HG02840 (cell line): Measurements from ENCODE around the gene ARHGAP28.

Experiments used
- ATAC-seq: cut with Tn5 transposase; IDR thresholded peaks from one replicate; pipeline ENCODE4 v1.9.1; 2021; ENCODE audit warnings: mild to moderate bottlenecking, moderate library complexity, moderate number of reproducible peaks; ENCODE audit not compliant: unreplicated experiment, low FRiP score

ARHGAP28 gene, protein sequence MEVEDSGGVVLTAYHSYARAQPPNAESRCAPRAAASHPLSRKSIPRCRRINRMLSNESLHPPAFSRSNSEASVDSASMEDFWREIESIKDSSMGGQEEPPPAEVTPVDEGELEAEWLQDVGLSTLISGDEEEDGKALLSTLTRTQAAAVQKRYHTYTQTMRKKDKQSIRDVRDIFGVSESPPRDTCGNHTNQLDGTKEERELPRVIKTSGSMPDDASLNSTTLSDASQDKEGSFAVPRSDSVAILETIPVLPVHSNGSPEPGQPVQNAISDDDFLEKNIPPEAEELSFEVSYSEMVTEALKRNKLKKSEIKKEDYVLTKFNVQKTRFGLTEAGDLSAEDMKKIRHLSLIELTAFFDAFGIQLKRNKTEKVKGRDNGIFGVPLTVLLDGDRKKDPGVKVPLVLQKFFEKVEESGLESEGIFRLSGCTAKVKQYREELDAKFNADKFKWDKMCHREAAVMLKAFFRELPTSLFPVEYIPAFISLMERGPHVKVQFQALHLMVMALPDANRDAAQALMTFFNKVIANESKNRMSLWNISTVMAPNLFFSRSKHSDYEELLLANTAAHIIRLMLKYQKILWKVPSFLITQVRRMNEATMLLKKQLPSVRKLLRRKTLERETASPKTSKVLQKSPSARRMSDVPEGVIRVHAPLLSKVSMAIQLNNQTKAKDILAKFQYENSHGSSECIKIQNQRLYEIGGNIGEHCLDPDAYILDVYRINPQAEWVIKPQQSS

GRCh38 chr18:6729247-6730091, at the start of gene ARHGAP28:
ARHGAP28 (plus strand) TSS chr18:6729716; CDS start chr18:6729822, 106 bp downstream.
- ATAC-seq: no peak

DNA sequence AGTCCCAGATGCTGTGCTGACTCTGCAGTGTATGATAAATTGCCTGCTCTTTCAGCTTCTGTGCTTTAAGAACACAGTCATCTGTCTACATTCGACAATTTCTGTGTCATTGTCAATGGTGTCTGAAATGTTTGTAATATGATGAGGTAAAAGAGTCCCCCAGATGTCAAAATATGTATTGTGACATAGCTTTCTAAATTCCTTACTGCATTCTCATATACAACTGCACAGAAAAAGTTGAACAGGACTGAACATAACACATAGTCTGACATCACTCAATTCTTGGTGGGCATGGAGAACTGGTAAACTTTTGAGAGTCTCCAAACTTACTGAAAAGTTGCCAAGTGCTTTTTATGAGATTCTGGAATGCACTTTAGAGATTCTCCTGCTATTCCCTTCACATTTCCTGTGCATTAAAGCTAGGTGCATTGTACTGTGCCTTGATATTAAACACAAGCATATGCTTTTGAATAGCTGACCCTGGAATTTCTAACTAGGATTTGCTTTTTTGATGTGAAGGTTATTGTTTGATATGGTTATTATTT, 48.1 kb upstream of the ARHGAP28 start:
- ATAC-seq: no peak

DNA sequence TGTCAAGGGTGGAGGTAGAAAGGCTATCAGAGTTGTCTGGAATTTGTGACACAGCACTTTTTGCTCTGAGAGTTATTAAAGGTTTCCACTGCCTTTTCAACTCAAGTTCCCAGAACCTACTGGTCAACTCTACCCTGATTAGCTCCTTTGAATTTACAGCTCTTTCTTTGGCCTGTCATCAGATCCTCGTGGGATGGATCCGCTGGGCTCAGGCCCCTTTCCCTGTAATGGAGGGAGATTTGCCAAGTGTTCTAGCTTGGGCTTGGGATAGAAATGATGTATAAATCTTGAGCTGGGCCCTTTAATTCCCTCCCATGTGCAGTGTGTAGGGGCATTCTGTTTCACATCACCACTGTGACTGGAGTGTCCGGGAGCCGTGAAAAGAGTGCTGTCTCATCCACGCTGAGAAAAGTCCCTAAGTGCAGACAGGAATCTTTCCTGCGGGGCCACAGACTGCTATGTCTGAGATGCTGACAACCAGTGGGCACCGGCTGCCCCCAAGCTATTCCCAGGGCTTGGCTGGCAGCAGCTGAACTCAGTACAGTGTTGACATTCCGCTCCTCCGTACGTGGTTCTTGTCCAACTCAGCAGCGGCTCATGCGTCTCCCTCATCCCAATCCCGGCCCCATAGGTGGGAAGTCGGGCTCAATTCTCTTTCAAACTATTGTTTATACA, 46.9 kb upstream of the ARHGAP28 start:
- no peak for ATAC-seq

GRCh38 chr18:6683112-6683876, 46.2 kb upstream of the ARHGAP28 start:
- ATAC-seq: no peak

DNA sequence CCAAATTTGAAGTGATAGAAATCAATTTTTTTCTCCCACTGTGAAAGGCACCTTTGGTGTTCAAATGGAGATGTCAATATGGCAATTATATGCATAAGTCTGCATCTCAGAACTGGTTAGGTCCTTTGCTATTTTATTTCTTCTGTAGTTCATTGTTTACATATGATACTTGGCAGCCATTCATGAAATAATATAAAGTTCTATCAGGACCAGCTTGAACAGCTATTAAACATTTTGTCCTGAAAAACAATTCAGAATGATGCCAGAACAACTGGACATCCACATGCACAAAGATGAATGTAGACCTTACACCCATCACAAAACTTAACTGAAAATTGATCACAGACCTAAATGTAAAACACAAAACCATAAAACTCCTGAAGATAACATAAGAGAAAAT, 41.8 kb upstream of the ARHGAP28 start:
- ATAC-seq: no peak

GRCh38 chr18:6708890-6709289, 20.6 kb upstream of the ARHGAP28 start:
- ATAC-seq: no peak

GRCh38 chr18:6711467-6711866, 18.0 kb upstream of the ARHGAP28 start:
- ATAC-seq: no peak

DNA sequence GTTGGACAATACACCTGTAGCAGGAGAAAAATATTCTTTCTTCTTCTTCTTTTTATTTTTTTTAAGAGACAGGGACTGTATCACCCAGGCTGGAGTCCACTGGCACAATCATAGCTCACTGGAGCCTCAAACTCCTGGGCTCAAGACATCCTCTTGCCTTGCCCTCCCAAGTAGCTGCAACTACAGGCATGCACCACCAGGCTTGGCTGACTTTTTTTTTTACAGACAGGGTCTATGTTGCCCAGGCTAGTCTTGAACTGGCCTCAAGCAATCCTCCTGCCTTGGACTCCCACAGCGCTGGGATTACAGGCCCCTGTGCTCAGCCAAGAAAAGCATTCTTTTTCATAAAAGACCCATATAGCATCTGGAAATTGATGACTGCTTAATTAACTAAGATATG, 17.1 kb upstream of the ARHGAP28 start:
- no peak for ATAC-seq

DNA sequence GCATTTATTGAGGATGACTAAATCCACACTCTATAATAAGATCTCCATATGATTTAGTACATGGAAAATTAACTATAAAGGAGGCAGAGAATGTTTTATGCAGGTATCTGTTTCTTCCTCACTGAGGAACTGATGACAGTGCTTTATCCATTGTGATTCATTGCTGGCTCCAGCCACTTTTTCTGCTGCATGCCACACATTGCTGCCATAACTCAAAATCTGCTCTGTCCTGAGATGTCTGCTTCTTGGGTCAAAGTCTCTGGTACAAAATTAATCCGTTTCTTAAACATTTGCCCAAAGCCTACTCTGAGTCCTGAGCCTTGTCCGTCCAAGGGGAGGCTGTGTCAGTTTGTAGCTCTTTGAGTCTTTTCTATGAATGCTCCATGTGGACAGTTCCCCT, 15.5 kb upstream of the ARHGAP28 start:
- no peak for ATAC-seq

GRCh38 chr18:6718267-6718666, 11.2 kb upstream of the ARHGAP28 start:
- no peak for ATAC-seq

- no peak for ATAC-seq
Measured at GRCh38 chr18:6719098-6719846, 10.2 kb upstream of the ARHGAP28 start.

DNA sequence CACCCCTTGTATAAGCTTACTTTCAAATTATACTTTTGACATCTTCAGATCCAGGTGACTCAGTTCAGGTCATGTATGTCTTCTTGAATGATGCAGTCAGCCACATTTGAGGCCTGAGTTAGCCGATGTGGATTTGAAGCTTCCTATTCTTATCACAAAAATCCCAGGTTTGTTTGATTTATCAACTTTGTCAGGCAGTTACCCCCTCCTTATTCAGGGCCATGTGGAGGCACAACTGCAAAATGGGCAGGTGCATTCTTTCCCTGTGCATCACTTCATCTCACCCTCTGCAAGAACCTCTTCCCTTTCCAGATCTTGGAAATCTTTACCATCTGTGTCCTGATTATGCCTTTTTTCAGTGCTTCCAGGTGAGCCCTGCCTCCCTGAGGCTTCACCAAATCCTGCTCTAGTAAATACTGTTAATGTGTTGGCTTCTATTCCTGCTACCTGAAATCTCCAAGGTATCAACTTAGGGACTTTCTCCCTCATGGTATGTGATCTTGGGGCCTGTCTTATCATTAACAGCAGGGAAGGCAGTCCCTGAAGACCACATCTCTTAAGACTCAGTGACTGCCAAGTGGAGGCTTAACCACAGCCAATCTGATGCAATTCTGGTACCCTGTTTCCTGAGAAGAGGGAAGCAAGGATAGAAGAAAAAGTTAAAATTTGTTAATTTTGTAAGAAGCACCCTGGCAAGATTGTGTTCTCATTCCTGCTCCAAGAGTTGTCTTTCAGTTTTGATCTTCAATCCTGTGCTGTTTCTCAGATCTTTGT, 9.4 kb upstream of the ARHGAP28 start:
- no peak for ATAC-seq

- no peak for ATAC-seq
Measured at GRCh38 chr18:6721755-6722154, 7.8 kb upstream of the ARHGAP28 start.

DNA sequence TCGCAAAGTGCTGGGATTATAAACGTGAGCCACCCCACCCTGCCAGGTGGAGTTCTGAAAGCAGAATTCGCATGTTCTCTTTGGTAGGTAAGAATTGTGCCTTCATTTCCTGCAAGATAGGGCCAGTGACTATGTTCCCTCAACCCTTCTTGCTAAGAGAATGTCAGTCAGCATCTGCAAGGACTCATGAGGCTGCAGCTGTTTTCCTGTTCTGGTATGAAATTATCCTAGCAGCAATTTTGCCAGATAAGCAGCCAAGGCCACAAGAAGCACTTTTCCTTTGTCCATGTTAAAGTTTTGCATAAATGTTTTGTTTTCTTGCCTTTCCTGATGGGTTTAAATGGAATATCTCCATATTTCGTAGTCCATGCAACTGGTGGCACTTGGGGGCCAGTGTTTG, 6.8 kb upstream of the ARHGAP28 start:
- no peak for ATAC-seq

DNA sequence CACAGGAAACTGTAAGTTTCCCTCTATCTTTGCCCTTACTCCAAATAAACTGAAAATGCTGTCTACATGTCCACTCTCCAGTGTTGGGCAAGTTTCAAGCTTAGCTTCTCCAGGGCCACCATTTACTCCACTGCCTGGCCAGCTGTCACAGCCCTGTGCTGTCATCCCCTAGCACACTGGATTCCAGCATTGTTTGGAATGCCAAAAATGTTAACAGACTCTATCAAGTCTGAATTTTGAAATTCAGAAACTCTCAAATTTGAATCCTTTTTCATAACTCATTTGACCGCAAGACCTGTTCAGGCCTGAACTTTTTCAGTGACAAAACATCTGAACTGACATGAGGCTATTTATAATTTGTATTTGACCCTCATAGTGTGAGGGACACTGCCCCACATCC, 5.2 kb upstream of the ARHGAP28 start:
- ATAC-seq: no peak

DNA sequence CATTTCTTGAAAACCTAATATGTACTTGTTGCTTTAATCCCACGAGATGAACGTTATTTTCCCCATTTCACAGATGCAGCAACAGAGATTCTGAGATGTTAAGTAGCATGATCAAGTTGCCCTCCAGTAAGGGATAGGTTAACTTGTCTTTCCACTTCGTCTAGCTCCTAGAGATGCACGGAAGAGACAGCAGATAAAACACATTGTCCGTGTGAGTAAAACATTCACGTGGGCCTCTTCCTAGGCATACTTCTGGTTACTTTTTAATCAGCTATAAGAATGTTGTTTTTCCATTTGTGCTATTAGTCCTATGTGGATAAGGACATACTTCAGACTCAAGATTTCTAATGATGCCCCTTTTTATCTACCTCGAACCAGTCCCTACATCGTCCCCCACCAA, 1.2 kb upstream of the ARHGAP28 start:
- ATAC-seq: no peak

- no peak for ATAC-seq
Measured at GRCh38 chr18:6728809-6729246, 688 bp upstream of the ARHGAP28 start.
